Measurements from ENCODE around the gene FAM114A1.

DNA sequence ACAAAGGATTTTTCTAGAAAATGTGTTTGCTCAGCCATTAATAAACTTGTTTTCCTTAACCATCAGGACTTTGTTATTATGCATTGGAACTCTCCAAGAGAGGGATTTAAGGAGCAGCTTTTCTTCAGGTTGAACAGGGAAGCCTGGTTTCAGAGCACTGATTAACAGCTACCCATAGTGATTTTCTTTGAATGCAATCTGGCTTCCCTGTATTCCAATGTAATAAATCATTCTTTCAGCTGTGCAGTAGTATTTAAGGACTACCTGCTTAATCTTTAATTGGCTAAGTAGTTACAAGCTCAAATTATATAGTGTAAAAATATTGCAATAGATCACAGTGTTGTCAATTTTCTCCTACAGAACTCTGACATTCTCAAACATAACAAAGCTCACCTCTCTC, 87.1 kb downstream of the FAM114A1 start:
- no peak for TF ChIP-seq POLR2A (IDR thresholded peaks at IDR 0.05; ENCODE audit: low read depth, low read length)
- TF ChIP-seq POLR2AphosphoS5 (IDR thresholded peaks at IDR 0.05; ENCODE audit: low read depth, low read length) = no peak
- TF ChIP-seq PAX5 (IDR thresholded peaks at IDR 0.05; ENCODE audit: insufficient read depth, low read length, severe bottlenecking) = no peak
- TF ChIP-seq TAF1 (IDR thresholded peaks at IDR 0.05; ENCODE audit: low read depth, low read length) = no peak
- TF ChIP-seq SPI1 (IDR thresholded peaks at IDR 0.05; ENCODE audit: low read depth, low read length) = no peak
- TF ChIP-seq POU2F2 (IDR thresholded peaks at IDR 0.05; ENCODE audit: low read depth, low read length) = no peak

Measured in GM12891 (cell line).